NCI-H2171 (cell line): Measurements from ENCODE around the gene CPPED1.
A peak's percentile ranks its signal among the peaks of the same experiment; 100 is the strongest.

Source experiments
- DNase-seq: peaks from one replicate; lab custom pipeline; 2025; lab: John Stamatoyannopoulos, UW

The CPPED1 gene

GRCh38 chr16:12680531-12680930 is 123.2 kb downstream of the CPPED1 start:
- DNase-seq = no peak

- DNase-seq = no peak
Measured at GRCh38 chr16:12679660-12680272, 123.9 kb downstream of the CPPED1 start.

- DNase-seq = no peak
Measured at GRCh38 chr16:12678983-12679382, 124.7 kb downstream of the CPPED1 start.

GRCh38 chr16:12677502-12677901 is 126.2 kb downstream of the CPPED1 start:
- no peak for DNase-seq

- DNase-seq = no peak
Measured at GRCh38 chr16:12675852-12676251, 127.8 kb downstream of the CPPED1 start.

- DNase-seq = no peak
Measured at GRCh38 chr16:12675046-12675445, 128.6 kb downstream of the CPPED1 start.

- DNase-seq = no peak
Measured at GRCh38 chr16:12674524-12674923, 129.2 kb downstream of the CPPED1 start.

GRCh38 chr16:12674071-12674470 is 129.6 kb downstream of the CPPED1 start:
- no peak for DNase-seq

- no peak for DNase-seq
Measured at GRCh38 chr16:12673466-12673865, 130.2 kb downstream of the CPPED1 start.

GRCh38 chr16:12672986-12673385 is 130.7 kb downstream of the CPPED1 start:
- peak; percentile 92 for DNase-seq

GRCh38 chr16:12669908-12670307 is 133.8 kb downstream of the CPPED1 start:
- DNase-seq = no peak

GRCh38 chr16:12667909-12668308 is 135.8 kb downstream of the CPPED1 start:
- DNase-seq = no peak

- peak; percentile 64 for DNase-seq
Measured at GRCh38 chr16:12664164-12664733, 139.4 kb downstream of the CPPED1 start.

- DNase-seq = no peak
Measured at GRCh38 chr16:12661656-12662172, 142.0 kb downstream of the CPPED1 start.

- no peak for DNase-seq
Measured at GRCh38 chr16:12659871-12660270, 143.8 kb downstream of the CPPED1 start.

- DNase-seq = no peak
Measured at GRCh38 chr16:12658506-12658905, 145.2 kb downstream of the CPPED1 start.

GRCh38 chr16:12655537-12655936 is 148.2 kb downstream of the CPPED1 start:
- no peak for DNase-seq

- no peak for DNase-seq
Measured at GRCh38 chr16:12653820-12654392, 149.8 kb downstream of the CPPED1 start.

- no peak for DNase-seq
Measured at GRCh38 chr16:12652924-12653323, 150.8 kb downstream of the CPPED1 start.

- no peak for DNase-seq
Measured at GRCh38 chr16:12651765-12652512, 151.7 kb downstream of the CPPED1 start.

GRCh38 chr16:12649356-12649755 is 154.3 kb downstream of the CPPED1 start:
- no peak for DNase-seq

GRCh38 chr16:12646490-12647274 is 157.0 kb downstream of the CPPED1 start:
- DNase-seq = no peak
